H1 (cell line): ENCODE data around the gene KIDINS220. TPM values are rescaled to one million over a fixed set of nuclear protein-coding genes. Genes with fewer than 3 reads are reported as not detected.

Experiments used
- CTCF ChIA-PET: fragments of 300-600 bp; sonication (Branson Sonifier 250); formaldehyde crosslinking; loops from one replicate; lab custom pipeline; 2021; ENCODE audit not compliant: partially characterized antibody; lab: Charles Lee
- POLR2A ChIA-PET: fragments of 300-600 bp; sonication (Branson Sonifier 250); formaldehyde crosslinking; loops from one replicate; lab custom pipeline; 2021; ENCODE audit warnings: inconsistent platforms; ENCODE audit not compliant: partially characterized antibody; lab: Charles Lee
- DNase-seq, 2 experiments: peaks; one replicate each; pipeline versions ENCODE4 v3.0.0 to v3.0.0-alpha.2; 2010 to 2022; ENCODE audit warnings: low spot score in 2 of 2, low read depth in 1 of 2, mixed read lengths in 1 of 2
- FAIRE-seq: peaks from 2 replicates; lab custom pipeline; 2011; peaks lifted over from hg19 to GRCh38; lab: Jason Lieb, UNC
- H2AFZ ChIP-seq: 2 replicates; pipeline ENCODE4 v1.8.1; 2012; ENCODE audit warnings: low read length, inconsistent platforms
- H2AK5ac ChIP-seq: 2 replicates; pipeline ENCODE4 v1.6.1; 2013; ENCODE audit warnings: low read depth, low read length
- H2BK120ac ChIP-seq: replicated peaks from 2 replicates; pipeline ENCODE3; 2013; ENCODE audit warnings: low read depth, low read length, inconsistent platforms
- H2BK12ac ChIP-seq: 2 replicates; pipeline ENCODE4 v1.6.1; 2013; ENCODE audit warnings: low read depth, low read length
- H2BK15ac ChIP-seq: 2 replicates; pipeline ENCODE4 v1.6.1; 2013; ENCODE audit warnings: low read length
- H2BK20ac ChIP-seq: 2 replicates; pipeline ENCODE4 v1.6.1; 2013; ENCODE audit warnings: low read length
- H2BK5ac ChIP-seq: 2 replicates; pipeline ENCODE4 v1.6.1; 2013; ENCODE audit warnings: low read depth, low read length
- H3K14ac ChIP-seq: 2 replicates; pipeline ENCODE4 v1.6.1; 2013; ENCODE audit warnings: inconsistent platforms; ENCODE audit not compliant: insufficient read length
- H3K18ac ChIP-seq: 2 replicates; pipeline ENCODE4 v1.6.1; 2013; ENCODE audit warnings: low read length; ENCODE audit errors: extremely low read depth
- H3K23ac ChIP-seq: 2 replicates; pipeline ENCODE4 v1.6.1; 2013; ENCODE audit warnings: inconsistent platforms; ENCODE audit not compliant: insufficient read length
- H3K23me2 ChIP-seq: 2 replicates; pipeline ENCODE4 v1.6.1; 2013; ENCODE audit warnings: low read depth, low read length
- H3K27ac ChIP-seq: 2 replicates; pipeline ENCODE4 v1.6.1; 2011; ENCODE audit warnings: low read depth, low read length, inconsistent platforms
- H3K27me3 ChIP-seq, 4 experiments: replicated peaks in 1 of 4; 1 replicate in 1 of 4; 2 replicates in 3 of 4; pipeline versions ENCODE4 v1.6.1 to v1.8.1; 2011 to 2013; ENCODE audit warnings: low read length in 3 of 4, mild to moderate bottlenecking in 3 of 4, inconsistent platforms in 2 of 4, mixed read lengths in 2 of 4, moderate library complexity in 1 of 4; ENCODE audit not compliant: control insufficient read depth in 3 of 4, insufficient read depth in 3 of 4; ENCODE audit errors: extremely low read depth in 1 of 4
- H3K36me3 ChIP-seq, 4 experiments: 2 replicates each; pipeline versions ENCODE4 v1.6.1 to v1.8.1; 2011 to 2013; ENCODE audit warnings: mild to moderate bottlenecking in 4 of 4, low read length in 3 of 4, moderate library complexity in 2 of 4, control low read depth in 1 of 4, inconsistent platforms in 1 of 4; ENCODE audit not compliant: insufficient read depth in 4 of 4, control insufficient read depth in 2 of 4
- H3K4ac ChIP-seq: replicated peaks from 2 replicates; pipeline ENCODE3; 2013; ENCODE audit warnings: low read length, low read depth, mixed read lengths, inconsistent platforms; ENCODE audit not compliant: insufficient read length
- H3K4me1 ChIP-seq, 4 experiments: replicated peaks in 1 of 4; 1 replicate in 1 of 4; 2 replicates in 3 of 4; pipeline versions ENCODE4 v1.6.1 to v1.8.1; 2011 to 2013; ENCODE audit warnings: low read length in 3 of 4, inconsistent platforms in 2 of 4, mixed read lengths in 1 of 4; ENCODE audit not compliant: insufficient read depth in 4 of 4, control insufficient read depth in 3 of 4
- H3K4me2 ChIP-seq, 2 experiments: 2 replicates each; pipeline versions ENCODE4 v1.6.1 to v1.8.1; 2011 to 2013; ENCODE audit warnings: low read depth in 2 of 2, low read length in 2 of 2, control low read depth in 1 of 2, inconsistent platforms in 1 of 2, mild to moderate bottlenecking in 1 of 2; ENCODE audit not compliant: insufficient read depth in 1 of 2
- H3K4me3 ChIP-seq, 4 experiments: fragments of 200-600, 300-600 bp in 1 of 4; sonication (generic), shearing (Covaris generic), sonication (Bioruptor Twin) in 1 of 4; 2 replicates each; pipeline versions ENCODE4 v1.5.1 to v1.8.1; 2011 to 2016; ENCODE audit warnings: low read length in 4 of 4, low read depth in 3 of 4, control low read depth in 2 of 4, inconsistent platforms in 2 of 4, mild to moderate bottlenecking in 2 of 4, mixed read lengths in 1 of 4, moderate library complexity in 1 of 4; ENCODE audit not compliant: insufficient read depth in 2 of 4; ENCODE audit errors: extremely low read depth in 1 of 4
- H3K56ac ChIP-seq: replicated peaks from 2 replicates; pipeline ENCODE3; 2013; ENCODE audit warnings: low read depth, mild to moderate bottlenecking, mixed read lengths, low read length, inconsistent platforms; ENCODE audit not compliant: insufficient read length
- H3K79me1 ChIP-seq: 2 replicates; pipeline ENCODE4 v1.6.1; 2013; ENCODE audit warnings: low read depth, low read length, control low read depth
- H3K79me2 ChIP-seq, 2 experiments: 2 replicates each; pipeline versions ENCODE4 v1.6.1 to v1.8.1; 2012 to 2013; ENCODE audit warnings: low read length in 2 of 2, mild to moderate bottlenecking in 2 of 2, inconsistent platforms in 1 of 2; ENCODE audit not compliant: insufficient read depth in 2 of 2, control insufficient read depth in 1 of 2
- H3K9ac ChIP-seq, 4 experiments: replicated peaks in 1 of 4; 1 replicate in 1 of 4; 2 replicates in 3 of 4; pipeline versions ENCODE4 v1.6.1 to v1.8.1; 2011 to 2013; ENCODE audit warnings: low read depth in 3 of 4, low read length in 3 of 4, control low read depth in 2 of 4, mild to moderate bottlenecking in 2 of 4, moderate library complexity in 2 of 4, inconsistent platforms in 1 of 4; ENCODE audit errors: extremely low read depth in 1 of 4
- H3K9me3 ChIP-seq, 2 experiments: 2 replicates each; pipeline versions ENCODE4 v1.6.1 to v1.8.1; 2012 to 2013; ENCODE audit warnings: mild to moderate bottlenecking in 2 of 2, moderate library complexity in 2 of 2, control low read depth in 1 of 2, inconsistent platforms in 1 of 2, low read depth in 1 of 2, low read length in 1 of 2, mixed read lengths in 1 of 2; ENCODE audit not compliant: insufficient read depth in 2 of 2
- H4K20me1 ChIP-seq, 2 experiments: replicated peaks in 1 of 2; 2 replicates each; pipeline versions ENCODE3 to v1.8.1; 2011 to 2013; ENCODE audit warnings: inconsistent platforms in 2 of 2, low read length in 2 of 2, mild to moderate bottlenecking in 1 of 2; ENCODE audit not compliant: insufficient read depth in 2 of 2, control insufficient read depth in 1 of 2
- H4K5ac ChIP-seq: 2 replicates; pipeline ENCODE4 v1.6.1; 2013; ENCODE audit warnings: low read length, low read depth, mixed read lengths, inconsistent platforms; ENCODE audit not compliant: insufficient read length
- H4K8ac ChIP-seq: 2 replicates; pipeline ENCODE4 v1.8.0; 2013; ENCODE audit warnings: mild to moderate bottlenecking, moderate library complexity, low read length, inconsistent platforms; ENCODE audit not compliant: insufficient read depth; ENCODE audit errors: extremely low read depth
- H4K91ac ChIP-seq: replicated peaks from 2 replicates; pipeline ENCODE3; 2013; ENCODE audit warnings: low read length, mixed read lengths, inconsistent platforms; ENCODE audit not compliant: insufficient read length
- BACH1 ChIP-seq: IDR thresholded peaks from 2 replicates; pipeline ENCODE4 v1.6.1; 2012; ENCODE audit warnings: low read length, improper control_type of control experiment
- BRCA1 ChIP-seq: IDR thresholded peaks from 2 replicates; pipeline ENCODE4 v1.6.1; 2012; ENCODE audit warnings: low read depth, low read length, improper control_type of control experiment
- CBX8 ChIP-seq: fragments of 300-800, 300-1000 bp; sonication (generic); IDR thresholded peaks from 2 replicates; pipeline ENCODE4 v1.7.1; 2016; ENCODE audit warnings: low read depth, low read length, borderline replicate concordance
- CHD2 ChIP-seq: IDR thresholded peaks from 2 replicates; pipeline ENCODE4 v1.6.1; 2012; ENCODE audit warnings: low read length, improper control_type of control experiment
- CREB1 ChIP-seq: IDR thresholded peaks from 2 replicates; pipeline ENCODE4 v1.6.1; 2012; ENCODE audit warnings: inconsistent platforms
- EP300 ChIP-seq, 2 experiments: IDR thresholded peaks; 1 replicate in 1 of 2; 2 replicates in 1 of 2; pipeline ENCODE4 v1.6.1; 2011 to 2012; ENCODE audit warnings: low read depth in 2 of 2, low read length in 2 of 2, mild to moderate bottlenecking in 2 of 2, borderline replicate concordance in 1 of 2, inconsistent platforms in 1 of 2, moderate library complexity in 1 of 2
- EZH2 ChIP-seq: fragments of 200-600 bp; sonication (generic); IDR thresholded peaks from 2 replicates; pipeline ENCODE4 v1.7.1; 2012; ENCODE audit warnings: low read depth, mild to moderate bottlenecking, moderate library complexity, low read length, inconsistent platforms; ENCODE audit not compliant: severe bottlenecking
- HDAC6 ChIP-seq: IDR thresholded peaks from one replicate; pipeline ENCODE4 v1.7.1; 2012; ENCODE audit warnings: low read depth, mild to moderate bottlenecking, inconsistent platforms, low read length, moderate library complexity
- NANOG ChIP-seq: IDR thresholded peaks from 2 replicates; pipeline ENCODE4 v1.6.1; 2011; ENCODE audit warnings: low read length, low read depth, mild to moderate bottlenecking, inconsistent platforms; ENCODE audit not compliant: insufficient read depth, poor library complexity, severe bottlenecking
- RBBP5 ChIP-seq: IDR thresholded peaks from 2 replicates; pipeline ENCODE4 v1.7.1; 2012; ENCODE audit warnings: low read depth, mild to moderate bottlenecking, inconsistent platforms, low read length, moderate library complexity, borderline replicate concordance
- RXRA ChIP-seq: IDR thresholded peaks from 2 replicates; pipeline ENCODE4 v1.6.1; 2011; ENCODE audit warnings: low read depth, mild to moderate bottlenecking, low read length, moderate library complexity; ENCODE audit not compliant: insufficient read depth
- TCF12 ChIP-seq: IDR thresholded peaks from 2 replicates; pipeline ENCODE4 v1.6.1; 2011; ENCODE audit warnings: low read depth, mild to moderate bottlenecking, low read length
- WGBS, 2 experiments: shearing (Covaris generic) in 1 of 2; methylation state at CpG; one replicate each; pipeline versions ENCODE4 v1.1.6 to v1.1.7; 2013 to 2015; ENCODE audit warnings: low lambda C conversion rate in 2 of 2, mixed read lengths in 2 of 2, inconsistent platforms in 1 of 2, low coverage in 1 of 2, missing lambda C conversion rate in 1 of 2; ENCODE audit not compliant: insufficient replicate concordance in 2 of 2, insufficient coverage in 1 of 2, insufficient read length in 1 of 2; ENCODE audit errors: extremely low coverage in 1 of 2, missing lambda C conversion rate in 1 of 2; 5-methylcytosine and 5-hydroxymethylcytosine counted together
- polyA plus RNA-seq, 7 experiments: library from polyadenylated mRNA; depleted of rRNA in 3 of 7; stranded (reverse) in 5 of 7; unstranded in 2 of 7; fragments of >200 nt in 5 of 7; fragments of 200-250 nt in 2 of 7; gene quantifications; 1 replicate in 5 of 7; 2 replicates in 1 of 7; 4 replicates in 1 of 7; pipeline versions ENCODE4 v1.2.1 to v1.2.3, GENCODE V29; 2011 to 2013; ENCODE audit warnings: missing spikeins in 2 of 7, mixed read lengths in 2 of 7
- total RNA-seq: library from RNA; stranded (reverse); fragmentation: NEBNext Ultra II Directional; extraction: Animal tissue kit (Norgen Biotek cat#: 25700); gene quantifications from 2 replicates; pipeline ENCODE4 v1.2.1, GENCODE V29; 2021
- TF ChIP-seq, protein P1 (sequence below): IDR thresholded peaks from 2 replicates; pipeline ENCODE4 v1.6.1; 2012; ENCODE audit warnings: low read length, inconsistent platforms

Gene KIDINS220
- total and polyA plus RNA-seq, 2 of the 8 experiments (the other 6 are each of a cell fraction or from before 2014, with no cell fraction given) = 21.2 to 27.1 TPM

DNA sequence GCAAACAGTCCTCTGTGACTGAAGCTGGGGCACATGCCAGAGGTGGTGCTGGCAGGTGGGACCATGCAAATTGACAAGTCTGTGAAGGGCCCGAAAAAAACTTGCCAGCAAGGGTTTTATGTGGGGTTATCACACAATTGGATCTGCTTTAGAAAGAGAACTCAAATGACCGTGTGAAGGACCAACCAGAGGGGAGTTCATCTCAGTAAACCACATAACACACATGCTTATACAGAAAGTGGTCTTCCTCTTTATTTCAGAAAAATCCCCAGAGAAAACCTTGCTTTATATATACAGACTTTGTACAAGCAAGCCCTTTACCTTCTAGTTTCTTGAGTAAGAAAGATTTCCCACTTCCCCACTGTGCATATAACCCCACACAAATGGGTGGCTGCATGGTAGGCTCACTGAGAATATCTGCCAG, 46.7 kb downstream of the KIDINS220 start:
- H2BK12ac ChIP-seq = no peak overlapping the region
- H2BK5ac ChIP-seq = no peak overlapping the region
- no peaks in the 10 kb centered on the region for H3K27me3 ChIP-seq
- no peak overlapping the region for H3K4me3 ChIP-seq
- H2BK120ac ChIP-seq = no peak overlapping the region
- ChIA-PET POLR2A (no interaction called here), CTCF (no interaction called here)
- no peak overlapping the region for H2BK15ac ChIP-seq
- no peaks in the 10 kb centered on the region for H3K79me1 ChIP-seq
- H3K56ac ChIP-seq = no peak overlapping the region
- no peaks in the 10 kb centered on the region for H3K4me1 ChIP-seq
- no peak overlapping the region for H3K27ac ChIP-seq
- no peak overlapping the region for H2AK5ac ChIP-seq
- no peaks in the 10 kb centered on the region for H3K79me2 ChIP-seq
- no peaks in the 10 kb centered on the region for H4K20me1 ChIP-seq
- H3K36me3 ChIP-seq = peaks cover 0 to 14% (median 0%) of the 10 kb centered on the region in 4 experiments; a peak in 2 of 8 replicates
- H4K5ac ChIP-seq = no peak overlapping the region
- no peak overlapping the region for H2AFZ ChIP-seq
- H4K8ac ChIP-seq = no peak overlapping the region
- FAIRE-seq (no peak), DNase-seq (no peak)
- H2BK20ac ChIP-seq = no peak overlapping the region
- WGBS, 2 experiments = 94% methylated on average over 2 of the region's 2 CpGs; no CpG with 5 or more reads in 1 of the 2 experiments
- no peak overlapping the region for H3K4ac ChIP-seq
- no peak overlapping the region for H3K9ac ChIP-seq
- no peak overlapping the region for H3K4me2 ChIP-seq
- H3K23ac ChIP-seq = no peak overlapping the region
- H3K23me2 ChIP-seq = peaks cover 2% of the 10 kb centered on the region; the same call in 1 of the 2 replicates
- H3K9me3 ChIP-seq = no peaks in the 10 kb centered on the region
- no peak overlapping the region for H3K14ac ChIP-seq
- no peak overlapping the region for H3K18ac ChIP-seq
- no peak overlapping the region for H4K91ac ChIP-seq
- no peak for TF ChIP-seq CBX8
- TF ChIP-seq CHD2 = no peak
- no peak for TF ChIP-seq RBBP5
- TF ChIP-seq CREB1 = no peak
- no peak for TF ChIP-seq RXRA
- TF ChIP-seq TCF12 = no peak
- TF ChIP-seq HDAC6 = no peak
- no peak for TF ChIP-seq NANOG
- TF ChIP-seq EZH2 = no peak
- no peak for TF ChIP-seq EP300 (IDR thresholded peaks at IDR 0.05; ENCODE audit: borderline replicate concordance in 1 of 2, low read depth in 2 of 2, low read length in 2 of 2)
- TF ChIP-seq, protein P1, sequence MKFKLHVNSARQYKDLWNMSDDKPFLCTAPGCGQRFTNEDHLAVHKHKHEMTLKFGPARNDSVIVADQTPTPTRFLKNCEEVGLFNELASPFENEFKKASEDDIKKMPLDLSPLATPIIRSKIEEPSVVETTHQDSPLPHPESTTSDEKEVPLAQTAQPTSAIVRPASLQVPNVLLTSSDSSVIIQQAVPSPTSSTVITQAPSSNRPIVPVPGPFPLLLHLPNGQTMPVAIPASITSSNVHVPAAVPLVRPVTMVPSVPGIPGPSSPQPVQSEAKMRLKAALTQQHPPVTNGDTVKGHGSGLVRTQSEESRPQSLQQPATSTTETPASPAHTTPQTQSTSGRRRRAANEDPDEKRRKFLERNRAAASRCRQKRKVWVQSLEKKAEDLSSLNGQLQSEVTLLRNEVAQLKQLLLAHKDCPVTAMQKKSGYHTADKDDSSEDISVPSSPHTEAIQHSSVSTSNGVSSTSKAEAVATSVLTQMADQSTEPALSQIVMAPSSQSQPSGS = no peak
- no peak for TF ChIP-seq BACH1
- no peak for TF ChIP-seq BRCA1
